Left ventricle myocardium inferior (tissue), 1 donor: Measurements from ENCODE around the gene KLHDC7B. TPM values are rescaled to one million over a fixed set of nuclear protein-coding genes. Genes with fewer than 3 reads are reported as not detected.
"Not testable (repeated sequence)": the region's sequence is repeated elsewhere in the genome, so short reads cannot be mapped to it uniquely, and the experiment has no call there.

Source experiments
- DNase-seq: peaks from one replicate; pipeline ENCODE4 v3.0.0-alpha.2; 2020
- H3K27ac ChIP-seq: fragments of 200-600 bp; replicated peaks from 2 replicates; pipeline ENCODE4 v1.8.0; 2021
- H3K27me3 ChIP-seq: fragments of 200-600 bp; 2 replicates; pipeline ENCODE4 v1.8.0; 2021; ENCODE audit warnings: low read depth
- H3K36me3 ChIP-seq: fragments of 200-600 bp; 2 replicates; pipeline ENCODE4 v1.8.0; 2021
- H3K4me1 ChIP-seq: fragments of 200-600 bp; 2 replicates; pipeline ENCODE4 v1.8.0; 2021
- H3K4me3 ChIP-seq: fragments of 200-600 bp; 2 replicates; pipeline ENCODE4 v1.8.0; 2021; ENCODE audit warnings: mild to moderate bottlenecking, moderate library complexity
- H3K9me3 ChIP-seq: fragments of 200-600 bp; replicated peaks from 2 replicates; pipeline ENCODE4 v1.8.0; 2021
- intact Hi-C: fragments of 100-400 bp; cut with micrococcal nuclease; formaldehyde crosslinking; loops from one replicate; pipeline ENCODE4 v1.11.0; 2022
- total RNA-seq: library from RNA; stranded (reverse); fragmentation: NEBNext Ultra II Directional; extraction: Animal tissue kit (Norgen Biotek cat#: 25700); gene quantifications from one replicate; pipeline ENCODE4 v1.2.1, GENCODE V29; 2021
- TF ChIP-seq, protein P1 (sequence below): fragments of 200-600 bp; IDR thresholded peaks from 2 replicates; pipeline ENCODE4 v1.8.0; 2021; ENCODE audit warnings: antibody characterized with exemption, mild to moderate bottlenecking, borderline replicate concordance
- donor health status: DM: no; HTN: yes; CAD: no; lungs with severe emphysema.

Gene KLHDC7B
- total RNA-seq, 1 donor from 2014 or later = not detected

DNA sequence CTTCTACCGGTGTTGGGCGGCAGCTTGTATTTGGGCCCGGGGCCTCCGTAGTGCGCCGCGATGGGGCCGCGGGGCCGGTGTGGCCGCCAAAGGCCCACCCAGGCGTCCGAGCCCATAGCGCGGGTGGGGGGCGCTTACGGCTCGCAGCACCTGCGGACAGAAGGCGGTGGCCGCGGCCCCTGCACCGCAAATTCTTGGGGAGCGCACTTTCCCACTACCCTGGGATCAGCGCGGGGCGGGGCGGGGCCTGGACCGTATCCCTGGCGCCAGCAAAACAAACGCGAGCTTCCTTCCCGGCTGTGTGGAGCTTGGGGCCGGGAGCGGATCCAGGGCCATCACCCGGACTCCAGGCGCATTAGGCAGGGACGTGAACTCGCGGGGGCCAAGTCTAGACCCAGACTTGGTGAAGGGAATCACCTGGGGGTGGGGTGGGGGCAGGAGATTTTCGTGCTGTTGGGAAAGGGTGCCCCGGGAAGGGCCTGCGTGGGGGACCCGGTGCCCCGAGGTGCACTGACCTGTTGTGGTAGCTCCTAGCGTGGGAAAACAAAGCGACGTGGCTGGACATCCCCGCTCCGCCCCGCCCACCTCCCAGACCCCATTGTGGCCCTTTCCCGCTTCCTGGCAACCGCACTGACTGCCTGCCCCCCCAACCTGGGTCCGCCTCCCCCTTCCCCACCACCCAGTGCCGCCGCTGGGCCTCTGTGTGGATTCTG is 13.6 kb upstream of the KLHDC7B start:
- Histone ChIP-seq H3K4me1 (peaks cover 57% of the 10 kb centered on the region), H3K4me3 (peak overlapping the region; percentile 74), H3K27me3 (peaks cover 75% of the 10 kb centered on the region), H3K27ac (peak overlapping the region; percentile 94), H3K36me3 (no peaks in the 10 kb centered on the region), H3K9me3 (no peaks in the 10 kb centered on the region)
- TF ChIP-seq, protein P1, sequence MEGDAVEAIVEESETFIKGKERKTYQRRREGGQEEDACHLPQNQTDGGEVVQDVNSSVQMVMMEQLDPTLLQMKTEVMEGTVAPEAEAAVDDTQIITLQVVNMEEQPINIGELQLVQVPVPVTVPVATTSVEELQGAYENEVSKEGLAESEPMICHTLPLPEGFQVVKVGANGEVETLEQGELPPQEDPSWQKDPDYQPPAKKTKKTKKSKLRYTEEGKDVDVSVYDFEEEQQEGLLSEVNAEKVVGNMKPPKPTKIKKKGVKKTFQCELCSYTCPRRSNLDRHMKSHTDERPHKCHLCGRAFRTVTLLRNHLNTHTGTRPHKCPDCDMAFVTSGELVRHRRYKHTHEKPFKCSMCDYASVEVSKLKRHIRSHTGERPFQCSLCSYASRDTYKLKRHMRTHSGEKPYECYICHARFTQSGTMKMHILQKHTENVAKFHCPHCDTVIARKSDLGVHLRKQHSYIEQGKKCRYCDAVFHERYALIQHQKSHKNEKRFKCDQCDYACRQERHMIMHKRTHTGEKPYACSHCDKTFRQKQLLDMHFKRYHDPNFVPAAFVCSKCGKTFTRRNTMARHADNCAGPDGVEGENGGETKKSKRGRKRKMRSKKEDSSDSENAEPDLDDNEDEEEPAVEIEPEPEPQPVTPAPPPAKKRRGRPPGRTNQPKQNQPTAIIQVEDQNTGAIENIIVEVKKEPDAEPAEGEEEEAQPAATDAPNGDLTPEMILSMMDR = no peak
- intact Hi-C loops = no loop called here
- peak; percentile 88 for DNase-seq

DNA sequence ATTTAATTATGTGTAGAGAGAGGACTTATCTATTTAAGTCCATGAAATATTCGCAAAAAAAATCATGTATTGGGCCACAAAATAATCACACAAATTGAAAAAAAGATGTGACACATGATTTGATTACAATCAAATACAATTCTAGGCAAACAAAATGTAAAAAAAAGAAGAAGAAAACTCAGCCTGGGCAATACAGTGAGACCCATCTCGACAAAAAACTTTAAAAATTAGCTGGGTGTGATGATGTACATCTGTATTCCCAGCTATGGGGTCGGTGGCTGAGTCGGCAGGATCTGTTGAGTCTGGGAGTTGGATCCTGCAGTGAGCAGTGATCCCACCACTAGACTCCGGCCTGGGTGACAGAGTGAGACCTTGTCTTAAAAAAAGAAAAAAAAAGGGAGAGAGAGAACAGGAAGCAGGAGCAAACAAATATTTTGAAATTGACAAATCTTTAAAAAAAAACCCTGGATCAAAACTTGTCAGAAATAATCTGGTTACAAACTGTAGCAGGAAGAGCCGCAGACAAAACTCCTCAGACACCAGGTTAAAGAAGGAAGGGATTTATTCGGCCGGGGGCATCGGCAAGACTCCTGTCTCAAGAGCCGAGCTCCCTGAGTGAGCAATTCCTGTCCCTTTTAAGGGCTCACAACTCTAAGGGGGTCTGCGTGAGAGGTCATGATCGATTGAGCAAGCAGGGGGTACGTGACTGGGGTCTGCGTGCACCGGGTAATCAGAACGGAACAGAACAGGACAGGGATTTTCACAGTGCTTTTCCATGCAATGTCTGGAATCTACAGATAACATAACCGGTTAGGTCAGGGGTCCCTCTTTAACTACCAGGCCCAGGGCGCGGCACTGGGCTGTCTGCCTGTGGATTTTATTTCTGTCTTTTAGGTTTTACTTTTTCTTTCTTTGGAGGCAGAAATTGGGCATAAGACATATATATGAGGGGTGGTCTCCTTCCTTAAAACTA is 12.6 kb upstream of the KLHDC7B start:
- intact Hi-C loops = no loop called here
- peak overlapping the region; percentile 94 for H3K27ac ChIP-seq

DNA sequence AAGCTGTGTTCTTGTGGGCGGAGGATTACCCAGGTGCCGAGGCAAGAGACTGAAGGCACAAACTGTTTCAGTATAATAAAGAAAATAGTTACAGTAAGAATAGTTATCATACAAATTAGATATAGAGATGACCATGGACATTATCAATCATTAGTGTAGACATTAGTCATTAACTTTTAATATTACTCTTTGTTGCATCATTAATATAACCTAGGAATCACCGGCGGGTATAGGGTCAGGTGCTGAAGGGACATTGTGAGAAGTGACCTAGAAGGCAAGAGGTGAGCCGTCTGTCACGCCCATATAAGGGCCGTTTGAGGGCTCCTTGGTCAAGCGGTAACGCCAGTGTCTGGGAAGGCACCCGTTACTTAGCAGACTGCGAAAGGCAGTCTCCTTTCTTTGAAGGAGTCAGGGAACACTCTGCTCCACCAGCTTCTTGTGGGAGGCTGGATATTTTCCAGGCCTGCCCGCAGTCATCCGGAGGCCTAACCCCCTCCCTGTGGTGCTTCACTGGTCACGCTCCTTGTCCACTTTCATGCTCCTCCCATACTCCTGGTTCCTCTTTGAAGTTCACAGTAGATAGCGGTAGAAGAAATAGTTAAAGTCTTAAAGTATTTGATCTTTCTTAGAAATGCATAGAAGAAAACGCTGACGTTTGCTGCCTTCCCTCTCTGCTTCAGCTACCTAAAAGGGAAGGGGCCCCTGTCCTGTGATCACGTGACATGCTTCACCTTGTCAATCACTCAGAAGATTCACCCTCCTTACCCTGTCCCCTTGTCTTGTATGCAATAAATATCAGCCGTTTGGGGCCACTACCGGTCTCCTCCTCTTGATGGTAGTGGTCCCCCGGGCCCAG is 11.6 kb upstream of the KLHDC7B start:
- H3K36me3 ChIP-seq, H3K9me3 ChIP-seq, intact Hi-C loops, DNase-seq, H3K27ac ChIP-seq, H3K4me3 ChIP-seq: not testable (repeated sequence)
- Histone ChIP-seq H3K27me3 (peaks cover 74% of the 10 kb centered on the region), H3K4me1 (peaks cover 46% of the 10 kb centered on the region)

More for the DNA sequence above, 12.6 kb upstream of the KLHDC7B start:
- H3K9me3 ChIP-seq = no peaks in the 10 kb centered on the region
- no peak for DNase-seq
- no peaks in the 10 kb centered on the region for H3K36me3 ChIP-seq
- TF ChIP-seq, protein P1 = no peak
- peaks cover 48% of the 10 kb centered on the region for H3K4me1 ChIP-seq
- H3K27me3 ChIP-seq = peaks cover 75% of the 10 kb centered on the region
- H3K4me3 ChIP-seq = peak overlapping the region; percentile 74

DNA sequence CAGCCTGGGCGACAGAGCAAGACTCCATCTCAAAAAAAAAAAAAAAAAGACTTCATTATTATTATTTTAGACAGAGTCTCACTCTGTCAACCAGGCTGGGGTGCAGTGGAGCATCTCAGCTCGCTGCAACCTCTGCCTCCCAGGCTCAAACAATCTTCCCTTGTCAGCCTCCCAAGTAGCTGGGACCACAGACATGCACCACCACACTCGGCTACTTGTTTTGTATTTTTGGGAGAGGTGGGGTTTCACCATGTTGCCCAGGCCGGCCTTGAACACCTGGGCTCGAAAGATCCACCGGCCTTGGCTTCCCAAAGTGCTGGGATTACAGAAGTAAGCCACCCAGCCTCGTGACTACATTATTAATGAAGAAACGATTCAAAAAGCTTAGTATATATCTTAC is 10.6 kb upstream of the KLHDC7B start:
- intact Hi-C loops = no loop called here
- peaks cover 43% of the 10 kb centered on the region for H3K4me1 ChIP-seq
- peaks cover 64% of the 10 kb centered on the region for H3K27me3 ChIP-seq
- H3K4me3 ChIP-seq = no peak overlapping the region
- H3K36me3 ChIP-seq = no peaks in the 10 kb centered on the region
- no peaks in the 10 kb centered on the region for H3K9me3 ChIP-seq
- no peak for DNase-seq
- TF ChIP-seq, protein P1 = no peak
- no peak overlapping the region for H3K27ac ChIP-seq

DNA sequence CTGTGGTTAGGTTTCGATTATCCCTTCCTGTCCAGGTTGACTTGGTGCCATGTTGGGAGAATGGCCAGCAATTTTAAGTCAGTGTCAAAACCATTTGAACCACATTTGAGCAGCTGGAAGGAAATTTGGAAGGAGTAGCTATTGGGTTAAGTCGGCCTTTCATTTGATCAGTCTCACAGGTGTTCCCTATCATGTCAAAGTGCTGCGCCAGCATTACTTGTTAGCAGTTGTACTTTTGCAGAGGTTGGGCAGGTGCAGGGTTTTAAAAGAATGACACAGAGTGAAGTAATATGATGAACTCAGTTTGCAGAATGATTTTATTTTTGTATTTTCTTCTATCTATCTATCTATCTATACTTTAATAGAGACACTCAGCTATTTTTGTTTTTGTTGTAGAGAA is 9.5 kb upstream of the KLHDC7B start:
- Histone ChIP-seq H3K4me3 (no peak overlapping the region), H3K9me3 (no peaks in the 10 kb centered on the region), H3K4me1 (peaks cover 33% of the 10 kb centered on the region), H3K27me3 (peaks cover 53% of the 10 kb centered on the region), H3K27ac (no peak overlapping the region), H3K36me3 (no peaks in the 10 kb centered on the region)
- intact Hi-C loops = no loop called here
- TF ChIP-seq, protein P1 = no peak
- DNase-seq = no peak
